ENCODE measurements around the gene SMAD6. TPM values are rescaled to one million over a fixed set of nuclear protein-coding genes. Genes with fewer than 3 reads are reported as not detected.

SMAD6 gene
- total RNA-seq, 1 donor from 2014 or later, result 1.9 TPM

- no peak for DNase-seq
Observed at GRCh38 chr15:66721501-66721937, 19.5 kb downstream of the SMAD6 start.

- DNase-seq, result no peak
Observed at GRCh38 chr15:66721954-66722353, 19.9 kb downstream of the SMAD6 start.

- DNase-seq, result no peak
Observed at GRCh38 chr15:66722757-66723540, 20.9 kb downstream of the SMAD6 start.

GRCh38 chr15:66723826-66724731, 22.0 kb downstream of the SMAD6 start:
- no peak for DNase-seq

DNA sequence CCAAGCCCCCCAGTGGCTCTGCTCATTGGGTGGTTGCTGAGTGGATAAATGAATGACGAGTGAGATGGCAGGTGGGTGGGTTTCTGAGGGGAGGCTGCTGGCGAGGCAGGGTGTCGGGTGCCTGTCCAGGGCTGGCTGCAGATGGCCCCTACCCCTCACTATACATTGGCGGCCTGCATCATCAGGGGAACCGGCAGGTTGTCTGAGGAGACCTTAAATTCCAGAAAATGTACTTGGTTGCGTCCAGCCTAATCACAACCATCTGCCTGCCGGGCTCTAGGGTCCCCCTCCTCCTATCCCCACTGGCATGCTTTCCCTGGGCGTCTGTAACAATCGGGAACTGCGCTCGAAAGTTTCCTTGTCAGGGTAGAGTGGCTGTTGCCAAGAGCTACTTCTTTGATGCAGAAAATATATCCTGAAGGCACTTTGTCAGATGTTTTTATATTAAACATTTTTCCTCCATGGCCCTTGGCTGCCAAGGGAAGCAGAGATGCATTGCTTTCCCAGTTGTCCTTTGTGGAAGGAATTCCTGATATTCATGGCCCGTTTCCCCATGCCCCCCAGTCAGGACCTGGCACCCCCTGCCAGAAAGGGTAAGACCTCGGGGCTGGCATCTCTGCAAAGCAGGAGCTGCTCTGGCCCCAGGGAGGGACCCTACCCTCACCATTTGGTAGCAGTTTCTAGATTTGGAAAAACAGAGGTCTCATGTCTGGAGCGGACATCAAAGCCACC, 22.9 kb downstream of the SMAD6 start:
- DNase-seq, result no peak

- no peak for DNase-seq
Observed at GRCh38 chr15:66725464-66725785, 23.4 kb downstream of the SMAD6 start.

DNA sequence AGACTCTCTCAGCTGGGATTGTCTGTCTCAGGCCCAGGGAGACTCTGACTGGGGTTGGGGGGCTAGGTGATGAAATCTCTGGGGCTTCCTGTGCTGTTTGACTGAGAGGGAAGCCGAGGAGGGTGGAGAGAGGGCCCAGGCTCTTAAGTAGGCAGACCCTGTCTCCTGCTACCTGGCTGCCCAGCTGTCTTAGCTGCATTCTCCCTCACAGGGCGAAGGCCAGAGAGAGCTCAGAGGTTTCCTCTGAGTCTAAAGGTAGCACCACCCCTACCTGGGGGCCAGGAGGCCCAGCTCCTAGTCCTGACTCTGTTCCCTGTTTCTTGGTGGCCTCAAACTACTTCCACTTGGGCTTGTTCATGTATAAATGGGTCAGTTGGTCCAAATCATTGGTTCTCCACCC, 24.4 kb downstream of the SMAD6 start:
- no peak for DNase-seq

GRCh38 chr15:66729331-66729951, 27.4 kb downstream of the SMAD6 start:
- no peak for DNase-seq

- no peak for DNase-seq
Observed at GRCh38 chr15:66730168-66731021, 28.4 kb downstream of the SMAD6 start.

- no peak for DNase-seq
Observed at GRCh38 chr15:66733976-66734375, 31.9 kb downstream of the SMAD6 start.

GRCh38 chr15:66734961-66735908, 33.2 kb downstream of the SMAD6 start:
- DNase-seq, result no peak

- DNase-seq, result no peak
Observed at GRCh38 chr15:66735909-66736305, 33.9 kb downstream of the SMAD6 start.

DNA sequence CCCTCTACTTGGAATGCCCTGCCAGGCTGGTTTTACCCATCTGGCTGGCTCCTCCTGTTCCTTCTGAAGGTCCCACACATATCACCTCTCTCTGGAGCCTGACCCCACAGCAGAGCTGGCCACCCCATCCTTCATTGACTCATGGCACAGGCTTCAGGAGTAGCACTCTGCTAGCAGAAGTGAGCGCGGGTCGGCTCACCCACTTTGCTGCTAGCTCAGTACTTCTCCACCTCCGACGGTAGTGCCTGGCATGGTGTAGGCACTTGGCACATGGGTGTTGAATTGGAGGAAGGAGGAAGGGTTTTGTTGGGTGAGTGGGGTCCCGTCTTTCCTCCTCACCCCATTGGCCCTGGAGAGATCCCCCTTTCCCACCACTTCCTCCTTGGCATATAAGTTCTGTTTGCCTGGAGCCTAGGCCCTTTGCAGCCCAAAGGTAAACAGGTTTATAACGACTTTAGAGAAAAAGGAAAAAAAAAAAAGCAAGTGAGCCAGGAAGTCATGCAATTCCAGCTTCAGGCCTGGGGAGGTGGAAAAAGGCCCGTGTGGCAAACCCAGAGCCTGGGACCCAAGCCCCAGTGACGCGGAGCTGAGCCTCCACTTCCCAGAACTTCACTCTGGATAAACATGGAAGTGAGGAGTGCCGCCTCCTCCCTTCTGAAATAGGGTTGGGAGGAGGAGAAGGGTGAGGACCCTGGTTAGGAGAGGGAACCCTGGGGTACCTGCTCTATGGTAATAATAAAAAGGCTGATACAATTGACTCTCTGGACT, 35.4 kb downstream of the SMAD6 start:
- no peak for DNase-seq

- DNase-seq, result no peak
Observed at GRCh38 chr15:66738116-66738515, 36.1 kb downstream of the SMAD6 start.

DNA sequence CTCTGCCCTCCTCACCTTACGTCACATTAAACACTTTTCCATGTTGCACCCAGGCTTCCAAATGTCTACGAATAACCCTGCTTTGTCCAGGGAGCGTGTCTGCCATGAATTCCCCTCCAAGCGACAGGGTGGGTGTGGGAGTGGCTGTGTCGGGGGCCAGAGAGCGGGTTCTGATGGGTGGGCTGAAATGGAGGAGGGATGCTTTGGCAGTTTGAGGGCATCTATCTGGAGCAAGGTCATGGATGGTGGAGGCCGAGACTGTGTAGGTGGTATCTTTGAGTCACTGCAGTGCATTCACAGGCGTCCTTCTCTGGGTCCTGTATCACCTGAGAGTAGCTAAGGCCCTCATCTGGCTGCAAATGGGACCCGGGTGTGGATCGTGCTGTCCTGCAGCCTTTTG, 36.6 kb downstream of the SMAD6 start:
- DNase-seq, result no peak

- DNase-seq, result no peak
Observed at GRCh38 chr15:66739287-66739686, 37.3 kb downstream of the SMAD6 start.

DNA sequence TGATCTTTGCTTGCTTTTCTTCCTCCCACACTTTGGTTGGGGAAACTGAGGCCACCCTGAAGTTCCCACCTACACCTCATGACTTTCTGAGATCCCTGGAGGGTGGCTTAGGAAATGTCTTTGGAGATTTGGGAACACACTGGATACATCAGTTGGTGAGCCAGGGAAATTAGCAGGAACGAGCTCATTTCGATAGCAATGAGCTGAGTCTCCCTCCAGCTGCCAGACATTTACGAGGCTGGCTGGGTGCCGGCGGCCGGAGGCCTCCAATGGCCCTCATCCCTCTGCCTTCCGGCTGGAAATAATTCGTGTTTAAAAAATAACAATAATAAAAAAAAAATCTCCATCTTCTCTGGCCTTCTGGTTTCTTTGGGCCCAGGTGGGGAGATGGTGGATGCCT, 38.8 kb downstream of the SMAD6 start:
- no peak for DNase-seq

DNA sequence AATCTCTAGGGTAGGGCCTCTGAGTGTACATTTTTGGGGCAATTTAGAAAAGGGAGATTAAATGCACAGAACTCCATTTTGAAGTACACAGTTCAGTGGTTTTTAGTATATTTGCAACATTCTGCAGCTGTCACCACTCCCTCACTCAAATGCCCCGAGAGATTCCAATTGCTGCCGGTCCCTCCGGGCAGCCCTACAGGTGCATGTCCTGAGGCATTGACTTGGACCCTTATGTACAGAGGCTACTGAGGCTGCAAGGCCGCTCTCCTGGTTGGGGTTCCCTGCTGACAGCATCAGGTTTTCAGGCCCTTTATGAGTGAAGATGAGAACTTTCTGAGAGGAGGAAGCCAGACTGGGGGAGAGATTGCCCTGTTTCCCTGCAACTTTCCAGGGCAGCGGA, 39.6 kb downstream of the SMAD6 start:
- no peak for DNase-seq

DNA sequence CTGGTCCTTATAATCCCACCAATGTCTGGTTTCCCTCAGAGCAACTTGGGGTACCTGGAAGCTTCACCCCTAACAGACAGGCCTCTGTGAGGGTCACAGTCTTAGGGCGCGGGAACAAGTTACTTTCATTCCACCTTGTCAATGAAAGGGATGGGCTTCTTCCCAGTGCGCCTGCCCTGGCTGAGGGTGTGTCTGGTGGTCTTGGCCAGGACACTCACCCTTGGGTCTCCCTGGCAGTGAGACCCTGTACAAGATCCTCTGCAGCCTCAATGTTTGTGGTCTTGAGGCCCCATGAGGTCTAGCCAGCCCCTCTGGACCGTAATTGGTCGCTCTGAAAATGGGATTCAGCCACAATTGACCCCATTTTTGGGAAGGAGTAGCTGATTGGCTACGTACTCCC, 40.2 kb downstream of the SMAD6 start:
- no peak for DNase-seq

DNA sequence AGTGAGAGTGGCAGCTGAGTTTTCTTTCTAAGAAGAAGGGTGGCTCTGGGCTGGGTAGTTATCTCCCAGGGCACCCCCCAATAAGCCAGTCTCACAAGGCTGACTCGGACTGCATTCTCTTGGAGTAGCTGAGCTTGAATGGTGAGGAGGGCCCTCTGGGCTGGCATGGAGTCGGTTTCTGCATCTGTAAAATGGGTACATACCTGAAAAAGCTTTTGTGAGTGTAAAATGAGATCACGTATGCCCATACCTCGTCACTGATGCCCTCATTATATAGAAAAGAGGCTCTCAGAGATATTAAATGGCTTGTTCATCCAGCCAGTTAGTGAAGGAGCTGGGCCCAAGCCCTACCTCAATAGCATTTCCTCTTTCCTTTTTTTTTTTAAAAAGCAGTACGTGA, 41.2 kb downstream of the SMAD6 start:
- DNase-seq, result no peak
